ENCODE data around the gene MYT1. TPM values are rescaled to one million over a fixed set of nuclear protein-coding genes. Genes with fewer than 3 reads are reported as not detected.
A peak's percentile ranks its signal among the peaks of the same experiment; 100 is the strongest.
"Not testable (repeated sequence)": the region's sequence is repeated elsewhere in the genome, so short reads cannot be mapped to it uniquely, and the experiment has no call there.

MYT1 gene
- total RNA-seq = under 1 TPM in 1 of 2 donors, not detected in 1; 0.15 TPM

DNA sequence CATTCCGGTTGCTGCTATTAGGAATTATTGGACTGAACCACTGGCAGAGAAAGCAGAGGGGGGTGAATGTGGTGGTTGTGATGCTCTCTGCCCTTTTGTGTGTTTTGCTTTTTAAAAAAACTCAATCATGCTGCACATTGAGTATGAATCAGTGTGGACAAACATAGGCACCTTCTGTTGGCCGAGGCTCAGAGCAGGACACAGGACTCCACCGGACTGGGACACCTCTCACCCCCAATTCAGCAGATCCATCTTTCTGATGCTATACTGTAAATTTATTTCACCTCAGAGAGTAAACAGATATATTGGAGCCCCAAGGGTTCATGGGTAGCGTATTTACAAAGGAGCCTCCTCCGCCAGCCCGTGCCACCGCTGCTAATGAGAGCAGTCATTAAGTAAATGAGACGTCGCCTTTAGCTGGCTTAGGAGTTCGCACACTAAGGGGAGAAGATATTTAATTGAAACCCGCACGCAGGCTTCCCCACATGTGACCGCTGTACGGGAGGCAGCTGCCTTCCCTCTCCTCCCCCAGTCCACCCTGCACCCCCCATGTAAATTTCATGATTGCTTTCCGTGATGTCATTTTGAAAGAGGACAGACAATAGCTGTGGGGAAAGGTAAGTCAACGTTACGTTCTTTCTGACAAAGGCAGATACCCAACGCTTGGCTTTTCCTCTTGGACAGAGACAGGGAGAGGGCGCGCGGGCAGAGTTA lies at the start of gene MYT1:
MYT1 (plus strand) TSS at position 330 of the 714 bp plus-strand sequence. CDS start 34,410 bp downstream, outside the sequence.
- H3K27ac ChIP-seq = no peak within 1 kb of the TSS
- H3K36me3 ChIP-seq = no peaks in the 10 kb centered on the region
- no peak within 1 kb of the TSS for H3K4me3 ChIP-seq
- no peak for DNase-seq (ENCODE audit: low spot score)
- no peaks in the 10 kb centered on the region for H3K4me1 ChIP-seq
- H3K9me3 ChIP-seq = no peaks in the 10 kb centered on the region
- no peak for TF ChIP-seq CTCF (IDR thresholded peaks at IDR 0.05)
- H3K27me3 ChIP-seq = peaks cover 4 to 9% of the 10 kb centered on the region in 2 donors

- Histone ChIP-seq H3K4me3 (no peak overlapping the region), H3K9me3 (no peaks in the 10 kb centered on the region), H3K27me3 (no peaks in the 10 kb centered on the region), H3K27ac (no peak overlapping the region), H3K4me1 (peaks cover 0 to 4% of the 10 kb centered on the region in 2 donors), H3K36me3 (no peaks in the 10 kb centered on the region)
- TF ChIP-seq CTCF (IDR thresholded peaks at IDR 0.05) = no peak
- DNase-seq (ENCODE audit: low spot score) = peak; percentile 44
Measured at GRCh38 chr20:64115171-64115911, 48.9 kb upstream of the MYT1 start.

- Histone ChIP-seq H3K27me3 (no peaks in the 10 kb centered on the region), H3K4me1 (peaks cover 0 to 8% of the 10 kb centered on the region in 2 donors), H3K9me3 (no peaks in the 10 kb centered on the region), H3K27ac (no peak overlapping the region), H3K36me3 (no peaks in the 10 kb centered on the region), H3K4me3 (no peak overlapping the region)
- no peak for DNase-seq (ENCODE audit: low spot score)
- TF ChIP-seq CTCF (IDR thresholded peaks at IDR 0.05) = no peak
Measured at GRCh38 chr20:64116016-64116415, 48.2 kb upstream of the MYT1 start.

DNA sequence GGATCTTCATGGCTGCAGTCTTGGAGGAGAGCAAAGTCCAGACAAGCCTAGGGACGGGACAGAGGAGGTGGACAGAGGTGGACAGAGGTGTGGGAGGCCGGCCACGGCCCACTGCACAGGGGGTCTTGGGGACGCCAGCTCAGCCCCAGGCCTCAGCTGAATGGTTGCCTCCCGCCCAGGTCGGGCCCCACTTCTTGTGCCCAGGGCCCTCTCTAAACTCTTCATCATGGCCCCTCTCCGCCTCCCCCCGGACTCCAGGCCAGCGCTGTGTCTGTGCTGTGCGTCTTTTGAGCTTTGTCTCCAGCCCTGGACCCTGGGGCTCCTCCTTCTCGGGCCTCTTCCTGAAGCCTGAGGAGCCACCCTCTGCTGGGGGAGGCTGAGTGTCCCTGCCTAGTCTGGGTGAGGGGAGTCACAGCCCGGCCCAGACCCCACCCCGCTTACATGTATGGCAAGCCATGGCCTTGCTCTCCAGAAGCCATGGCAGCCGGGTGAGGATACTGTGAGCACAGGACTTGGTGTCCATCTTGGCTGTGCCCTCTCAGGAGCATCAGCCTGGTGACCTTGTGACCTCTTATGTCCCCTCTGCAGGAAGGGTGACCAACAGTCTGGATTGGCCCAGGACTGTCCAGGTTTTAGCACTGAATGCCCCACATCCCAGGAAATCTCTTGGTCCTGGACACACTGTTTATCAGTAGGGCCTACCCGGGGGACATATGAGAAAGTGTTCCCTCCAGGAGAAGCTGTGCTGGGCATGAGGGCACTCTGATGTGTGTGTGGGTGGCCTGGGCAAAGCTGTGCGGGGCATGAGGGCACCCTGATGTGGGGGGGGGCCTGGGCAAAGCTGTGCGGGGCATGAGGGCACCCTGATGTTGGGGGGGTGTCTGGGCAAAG lies 47.5 kb upstream of the MYT1 start:
- Histone ChIP-seq H3K36me3 (no peaks in the 10 kb centered on the region), H3K9me3 (no peaks in the 10 kb centered on the region), H3K4me3 (no peak overlapping the region), H3K27me3 (no peaks in the 10 kb centered on the region), H3K27ac (no peak overlapping the region), H3K4me1 (peaks cover 0 to 8% of the 10 kb centered on the region in 2 donors)
- TF ChIP-seq CTCF (IDR thresholded peaks at IDR 0.05) = no peak
- DNase-seq (ENCODE audit: low spot score) = no peak

GRCh38 chr20:64117432-64117777 lies 46.8 kb upstream of the MYT1 start:
- not testable (repeated sequence) for DNase-seq (ENCODE audit: low spot score); H3K36me3 ChIP-seq; H3K4me1 ChIP-seq; H3K4me3 ChIP-seq; H3K27ac ChIP-seq; H3K27me3 ChIP-seq; H3K9me3 ChIP-seq

GRCh38 chr20:64119301-64119680 lies 45.0 kb upstream of the MYT1 start:
- peaks cover 0 to 8% of the 10 kb centered on the region in 2 donors for H3K4me1 ChIP-seq
- no peaks in the 10 kb centered on the region for H3K27me3 ChIP-seq
- H3K9me3 ChIP-seq = no peaks in the 10 kb centered on the region
- no peaks in the 10 kb centered on the region for H3K36me3 ChIP-seq
- H3K27ac ChIP-seq = no peak overlapping the region
- no peak for DNase-seq (ENCODE audit: low spot score)
- no peak for TF ChIP-seq CTCF (IDR thresholded peaks at IDR 0.05)
- no peak overlapping the region for H3K4me3 ChIP-seq

Data from right atrium auricular region (tissue), 2 donors.